ENCODE measurements around the gene SIRT2. TPM values are rescaled to one million over a fixed set of nuclear protein-coding genes. Genes with fewer than 3 reads are reported as not detected.
"Not testable (repeated sequence)": the region's sequence is repeated elsewhere in the genome, so short reads cannot be mapped to it uniquely, and the experiment has no call there.

Gene SIRT2
- total RNA-seq, 1 donor from 2014 or later = 41.3 TPM

- TF ChIP-seq, protein P1, sequence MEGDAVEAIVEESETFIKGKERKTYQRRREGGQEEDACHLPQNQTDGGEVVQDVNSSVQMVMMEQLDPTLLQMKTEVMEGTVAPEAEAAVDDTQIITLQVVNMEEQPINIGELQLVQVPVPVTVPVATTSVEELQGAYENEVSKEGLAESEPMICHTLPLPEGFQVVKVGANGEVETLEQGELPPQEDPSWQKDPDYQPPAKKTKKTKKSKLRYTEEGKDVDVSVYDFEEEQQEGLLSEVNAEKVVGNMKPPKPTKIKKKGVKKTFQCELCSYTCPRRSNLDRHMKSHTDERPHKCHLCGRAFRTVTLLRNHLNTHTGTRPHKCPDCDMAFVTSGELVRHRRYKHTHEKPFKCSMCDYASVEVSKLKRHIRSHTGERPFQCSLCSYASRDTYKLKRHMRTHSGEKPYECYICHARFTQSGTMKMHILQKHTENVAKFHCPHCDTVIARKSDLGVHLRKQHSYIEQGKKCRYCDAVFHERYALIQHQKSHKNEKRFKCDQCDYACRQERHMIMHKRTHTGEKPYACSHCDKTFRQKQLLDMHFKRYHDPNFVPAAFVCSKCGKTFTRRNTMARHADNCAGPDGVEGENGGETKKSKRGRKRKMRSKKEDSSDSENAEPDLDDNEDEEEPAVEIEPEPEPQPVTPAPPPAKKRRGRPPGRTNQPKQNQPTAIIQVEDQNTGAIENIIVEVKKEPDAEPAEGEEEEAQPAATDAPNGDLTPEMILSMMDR (IDR thresholded peaks at IDR 0.05; ENCODE audit: insufficient read depth, low read length, severe bottlenecking) = no peak
- DNase-seq (ENCODE audit: low read depth) = no peak
- no peak for FAIRE-seq
- H3K4me3 ChIP-seq (ENCODE audit: low read depth, low read length) = no peak overlapping the region
- no peaks in the 10 kb centered on the region for H3K36me3 ChIP-seq (ENCODE audit: control insufficient read depth, insufficient read depth, low read length)
- H3K27me3 ChIP-seq (ENCODE audit: control insufficient read depth, insufficient read depth, low read length) = no peaks in the 10 kb centered on the region
Observed at GRCh38 chr19:38861368-38861767, 38.0 kb downstream of the SIRT2 start.

DNA sequence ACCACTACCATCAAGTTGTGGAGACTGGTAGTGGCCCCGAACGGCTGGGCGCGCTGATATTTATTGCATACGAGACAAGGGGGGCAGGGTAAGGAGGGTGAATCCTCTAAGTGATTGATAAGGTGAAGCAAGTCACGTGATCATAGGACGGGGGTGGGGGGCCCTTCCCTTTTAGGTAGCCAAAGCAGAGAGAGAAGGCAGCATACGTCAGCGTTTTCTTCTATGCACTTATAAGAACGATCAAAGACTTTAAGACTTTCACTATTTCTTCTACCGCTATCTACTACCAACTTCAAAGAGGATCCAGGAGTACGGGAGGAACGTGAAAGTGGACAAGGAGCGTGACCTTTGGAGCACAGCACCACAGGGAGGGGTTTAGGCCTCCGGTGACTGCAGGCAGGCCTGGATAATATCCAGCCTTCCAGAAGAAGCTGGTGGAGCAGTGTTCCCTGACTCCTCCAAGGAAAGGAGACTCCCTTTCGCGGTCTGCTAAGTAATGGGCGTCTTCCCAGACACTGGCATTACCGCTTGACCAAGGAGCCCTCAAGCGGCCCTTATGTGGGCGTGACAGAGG lies 39.7 kb downstream of the SIRT2 start:
- not testable (repeated sequence) for H3K27me3 ChIP-seq (ENCODE audit: control insufficient read depth, insufficient read depth, low read length); DNase-seq (ENCODE audit: low read depth); H3K36me3 ChIP-seq (ENCODE audit: control insufficient read depth, insufficient read depth, low read length); H3K4me3 ChIP-seq (ENCODE audit: low read depth, low read length); FAIRE-seq

DNA sequence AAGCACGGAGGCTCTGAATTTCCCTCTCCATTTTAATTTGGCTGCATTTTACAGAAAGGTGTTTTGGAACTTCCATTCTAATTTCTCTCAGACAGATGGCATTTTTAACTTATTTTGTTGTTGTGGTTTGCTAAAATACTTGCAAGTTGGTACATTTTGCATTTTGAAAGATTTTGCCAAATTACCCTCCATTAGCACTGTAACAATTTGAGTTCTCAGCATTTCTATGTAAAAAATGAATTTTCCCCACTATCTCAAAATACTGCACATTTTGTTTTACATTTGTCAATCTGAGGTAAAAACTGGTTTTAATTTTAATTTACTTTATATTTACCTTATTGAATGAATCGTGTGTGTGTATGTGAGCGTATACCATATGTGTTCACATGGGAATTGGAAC lies 42.6 kb downstream of the SIRT2 start:
- FAIRE-seq (no peak), DNase-seq (ENCODE audit: low read depth) (no peak)
- Histone ChIP-seq H3K4me3 (ENCODE audit: low read depth, low read length) (no peak overlapping the region), H3K36me3 (ENCODE audit: control insufficient read depth, insufficient read depth, low read length) (no peaks in the 10 kb centered on the region), H3K27me3 (ENCODE audit: control insufficient read depth, insufficient read depth, low read length) (no peaks in the 10 kb centered on the region)
- TF ChIP-seq, protein P1 (IDR thresholded peaks at IDR 0.05; ENCODE audit: insufficient read depth, low read length, severe bottlenecking) = no peak

DNA sequence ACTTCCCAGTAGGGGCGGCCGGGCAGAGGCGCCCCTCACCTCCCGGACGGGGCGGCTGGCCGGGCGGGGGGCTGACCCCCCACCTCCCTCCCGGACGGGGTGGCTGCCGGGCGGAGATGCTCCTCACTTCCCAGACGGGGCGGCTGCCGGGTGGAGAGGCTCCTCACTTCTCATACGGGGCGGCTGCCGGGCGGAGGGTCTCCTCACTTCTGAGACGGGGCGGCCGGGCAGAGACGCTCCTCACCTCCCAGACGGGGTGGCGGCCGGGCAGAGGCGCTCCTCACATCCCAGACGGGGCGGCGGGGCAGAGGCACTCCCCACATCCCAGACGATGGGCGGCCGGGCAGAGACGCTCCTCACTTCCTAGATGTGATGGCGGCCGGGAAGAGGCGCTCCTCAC lies 43.7 kb downstream of the SIRT2 start:
- H3K4me3 ChIP-seq (ENCODE audit: low read depth, low read length); H3K27me3 ChIP-seq (ENCODE audit: control insufficient read depth, insufficient read depth, low read length); H3K36me3 ChIP-seq (ENCODE audit: control insufficient read depth, insufficient read depth, low read length); FAIRE-seq; DNase-seq (ENCODE audit: low read depth): not testable (repeated sequence)

GRCh38 chr19:38854961-38855360 lies 44.5 kb downstream of the SIRT2 start:
- FAIRE-seq; H3K4me3 ChIP-seq (ENCODE audit: low read depth, low read length); H3K27me3 ChIP-seq (ENCODE audit: control insufficient read depth, insufficient read depth, low read length): not testable (repeated sequence)

GRCh38 chr19:38853214-38853613 lies 46.2 kb downstream of the SIRT2 start:
- Histone ChIP-seq H3K4me3 (ENCODE audit: low read depth, low read length) (no peak overlapping the region), H3K27me3 (ENCODE audit: control insufficient read depth, insufficient read depth, low read length) (no peaks in the 10 kb centered on the region), H3K36me3 (ENCODE audit: control insufficient read depth, insufficient read depth, low read length) (no peaks in the 10 kb centered on the region)
- DNase-seq (ENCODE audit: low read depth) = no peak
- FAIRE-seq = no peak
- TF ChIP-seq, protein P1 (IDR thresholded peaks at IDR 0.05; ENCODE audit: insufficient read depth, low read length, severe bottlenecking) = no peak

More at GRCh38 chr19:38854961-38855360, 44.5 kb downstream of the SIRT2 start:
- H3K36me3 ChIP-seq (ENCODE audit: control insufficient read depth, insufficient read depth, low read length); DNase-seq (ENCODE audit: low read depth): not testable (repeated sequence)

- FAIRE-seq (no peak), DNase-seq (ENCODE audit: low read depth) (peak; percentile 84)
- TF ChIP-seq, protein P1 (IDR thresholded peaks at IDR 0.05; ENCODE audit: insufficient read depth, low read length, severe bottlenecking) = no peak
- Histone ChIP-seq H3K36me3 (ENCODE audit: control insufficient read depth, insufficient read depth, low read length) (peaks cover 4% of the 10 kb centered on the region), H3K4me3 (ENCODE audit: low read depth, low read length) (peak overlapping the region; percentile 70), H3K27me3 (ENCODE audit: control insufficient read depth, insufficient read depth, low read length) (no peaks in the 10 kb centered on the region)
Observed at GRCh38 chr19:38852231-38853044, 47.0 kb downstream of the SIRT2 start.

Measured in bronchial epithelial cell (primary cell).